ENCODE results near the gene ACTL9.

- TF ChIP-seq, protein P1, sequence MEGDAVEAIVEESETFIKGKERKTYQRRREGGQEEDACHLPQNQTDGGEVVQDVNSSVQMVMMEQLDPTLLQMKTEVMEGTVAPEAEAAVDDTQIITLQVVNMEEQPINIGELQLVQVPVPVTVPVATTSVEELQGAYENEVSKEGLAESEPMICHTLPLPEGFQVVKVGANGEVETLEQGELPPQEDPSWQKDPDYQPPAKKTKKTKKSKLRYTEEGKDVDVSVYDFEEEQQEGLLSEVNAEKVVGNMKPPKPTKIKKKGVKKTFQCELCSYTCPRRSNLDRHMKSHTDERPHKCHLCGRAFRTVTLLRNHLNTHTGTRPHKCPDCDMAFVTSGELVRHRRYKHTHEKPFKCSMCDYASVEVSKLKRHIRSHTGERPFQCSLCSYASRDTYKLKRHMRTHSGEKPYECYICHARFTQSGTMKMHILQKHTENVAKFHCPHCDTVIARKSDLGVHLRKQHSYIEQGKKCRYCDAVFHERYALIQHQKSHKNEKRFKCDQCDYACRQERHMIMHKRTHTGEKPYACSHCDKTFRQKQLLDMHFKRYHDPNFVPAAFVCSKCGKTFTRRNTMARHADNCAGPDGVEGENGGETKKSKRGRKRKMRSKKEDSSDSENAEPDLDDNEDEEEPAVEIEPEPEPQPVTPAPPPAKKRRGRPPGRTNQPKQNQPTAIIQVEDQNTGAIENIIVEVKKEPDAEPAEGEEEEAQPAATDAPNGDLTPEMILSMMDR (IDR thresholded peaks at IDR 0.05): no peak
- no peak for TF ChIP-seq POLR2AphosphoS5 (IDR thresholded peaks at IDR 0.05; ENCODE audit: insufficient read depth in 1 of 2, low read depth in 1 of 2)
These were observed 2.7 kb downstream of the ACTL9 start for GRCh38 chr19:8695911-8696310.
